ENCODE data around the gene SUMF1.

Gene SUMF1

GRCh38 chr3:4375911-4376310 lies 91.2 kb downstream of the SUMF1 start:
- DNase-seq = no peak

- no peak for DNase-seq
Measured at GRCh38 chr3:4373669-4374068, 93.4 kb downstream of the SUMF1 start.

GRCh38 chr3:4362523-4362922 lies 104.5 kb downstream of the SUMF1 start:
- DNase-seq = no peak

GRCh38 chr3:4360817-4361216 lies 106.3 kb downstream of the SUMF1 start:
- no peak for DNase-seq

- no peak for DNase-seq
Measured at GRCh38 chr3:4359805-4360502, 107.1 kb downstream of the SUMF1 start.

GRCh38 chr3:4358273-4358672 lies 108.8 kb downstream of the SUMF1 start:
- no peak for DNase-seq

- DNase-seq = no peak
Measured at GRCh38 chr3:4356546-4357410, 110.3 kb downstream of the SUMF1 start.

GRCh38 chr3:4356220-4356540 lies 110.9 kb downstream of the SUMF1 start:
- DNase-seq = no peak

GRCh38 chr3:4355401-4356219 lies 111.5 kb downstream of the SUMF1 start:
- no peak for DNase-seq

GRCh38 chr3:4351872-4352271 lies 115.2 kb downstream of the SUMF1 start:
- DNase-seq = no peak

GRCh38 chr3:4351164-4351855 lies 115.8 kb downstream of the SUMF1 start:
- DNase-seq = no peak

- peak; percentile 9 for DNase-seq
Measured at GRCh38 chr3:4350789-4351163, 116.3 kb downstream of the SUMF1 start.

GRCh38 chr3:4343258-4343657 lies 123.8 kb downstream of the SUMF1 start:
- no peak for DNase-seq

- DNase-seq = no peak
Measured at GRCh38 chr3:4341336-4341675, 125.8 kb downstream of the SUMF1 start.

- DNase-seq = no peak
Measured at GRCh38 chr3:4340411-4341335, 126.4 kb downstream of the SUMF1 start.

- no peak for DNase-seq
Measured at GRCh38 chr3:4340077-4340410, 127.0 kb downstream of the SUMF1 start.

GRCh38 chr3:4338751-4339150 lies 128.3 kb downstream of the SUMF1 start:
- DNase-seq = no peak

- no peak for DNase-seq
Measured at GRCh38 chr3:4336850-4337546, 130.1 kb downstream of the SUMF1 start.

GRCh38 chr3:4335840-4336562 lies 131.1 kb downstream of the SUMF1 start:
- no peak for DNase-seq

- no peak for DNase-seq
Measured at GRCh38 chr3:4334548-4334947, 132.5 kb downstream of the SUMF1 start.

GRCh38 chr3:4332991-4333390 lies 134.1 kb downstream of the SUMF1 start:
- DNase-seq = no peak
